ENCODE results near the gene SCD. TPM values are rescaled to one million over a fixed set of nuclear protein-coding genes. Genes with fewer than 3 reads are reported as not detected.
A peak's percentile ranks its signal among the peaks of the same experiment; 100 is the strongest.

The SCD gene
- total RNA-seq, 1 donor from 2014 or later = 278 TPM

GRCh38 chr10:100342627-100342972 is 4.4 kb upstream of the SCD start:
- H3K27ac Mint-ChIP-seq = peak overlapping the region; percentile 43
- H3K4me3 Mint-ChIP-seq (ENCODE audit: low read depth) = no peak overlapping the region
- no peaks in the 10 kb centered on the region for H3K9me3 Mint-ChIP-seq
- intact Hi-C loops (cut with micrococcal nuclease) = loop anchor here (1.0 to 5.0 kb wide), 3 partner anchors 55 to 167 kb away; partner anchors contain the start of gene BLOC1S2
- DNase-seq (ENCODE audit: low spot score) = no peak
- H3K27me3 Mint-ChIP-seq (ENCODE audit: low read depth) = no peaks in the 10 kb centered on the region
- H3K36me3 Mint-ChIP-seq (ENCODE audit: low read depth) = peaks cover 7% of the 10 kb centered on the region
- peaks cover 33% of the 10 kb centered on the region for H3K4me1 Mint-ChIP-seq (ENCODE audit: low read depth)

DNA sequence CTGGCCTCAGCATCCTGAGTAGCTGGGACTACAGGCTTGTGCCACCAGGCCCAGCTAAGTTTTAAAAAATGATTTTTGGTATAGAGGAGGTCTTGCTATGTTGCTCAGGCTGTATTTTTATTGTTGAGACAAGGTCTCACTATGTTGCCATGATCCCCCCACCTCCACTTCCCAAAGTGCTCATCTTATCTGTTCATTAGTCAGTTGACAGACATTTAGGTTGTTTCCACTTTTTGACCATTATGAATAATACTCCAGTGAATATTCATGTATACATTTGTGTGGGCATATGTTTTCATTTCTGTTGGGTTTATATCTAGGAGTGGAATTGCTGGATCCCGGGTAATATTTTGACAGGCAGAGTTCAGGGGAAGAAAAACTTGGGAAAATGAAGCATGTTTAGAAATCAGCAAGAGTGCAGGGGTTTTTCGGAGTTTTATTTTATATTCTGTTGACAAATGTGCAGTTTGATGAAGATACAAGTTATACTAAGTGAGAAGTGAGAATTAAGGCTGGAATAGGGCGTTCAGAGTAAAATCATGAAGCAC is 2.7 kb upstream of the SCD start:
- Mint-ChIP-seq H3K27ac (peak overlapping the region; percentile 38), H3K36me3 (ENCODE audit: low read depth) (peaks cover 24% of the 10 kb centered on the region), H3K4me3 (ENCODE audit: low read depth) (peak overlapping the region; percentile 34), H3K4me1 (ENCODE audit: low read depth) (peaks cover 34% of the 10 kb centered on the region), H3K9me3 (no peaks in the 10 kb centered on the region), H3K27me3 (ENCODE audit: low read depth) (no peaks in the 10 kb centered on the region)
- no peak for DNase-seq (ENCODE audit: low spot score)
- intact Hi-C loops (cut with micrococcal nuclease) = loop anchor here (5.0 kb wide), 1 partner anchor 57 kb away; the partner anchor contains the start of gene BLOC1S2

GRCh38 chr10:100345570-100346330 is 1.3 kb upstream of the SCD start:
- intact Hi-C loops (cut with micrococcal nuclease) = loop anchor here (1.0 to 5.0 kb wide), 3 partner anchors 28 to 163 kb away; no protein-coding TSS in a partner anchor
- Mint-ChIP-seq H3K4me1 (ENCODE audit: low read depth) (peaks cover 45% of the 10 kb centered on the region), H3K27me3 (ENCODE audit: low read depth) (no peaks in the 10 kb centered on the region), H3K4me3 (ENCODE audit: low read depth) (peak overlapping the region; percentile 100), H3K36me3 (ENCODE audit: low read depth) (peaks cover 38% of the 10 kb centered on the region), H3K27ac (peak overlapping the region; percentile 90), H3K9me3 (no peaks in the 10 kb centered on the region)
- no peak for DNase-seq (ENCODE audit: low spot score)

GRCh38 chr10:100346351-100346764 is 675 bp upstream of the SCD start:
- Mint-ChIP-seq H3K9me3 (no peaks in the 10 kb centered on the region), H3K4me1 (ENCODE audit: low read depth) (peaks cover 51% of the 10 kb centered on the region), H3K27ac (peak overlapping the region; percentile 90), H3K27me3 (ENCODE audit: low read depth) (no peaks in the 10 kb centered on the region), H3K36me3 (ENCODE audit: low read depth) (peaks cover 44% of the 10 kb centered on the region), H3K4me3 (ENCODE audit: low read depth) (peak overlapping the region; percentile 100)
- peak; percentile 69 for DNase-seq (ENCODE audit: low spot score)
- intact Hi-C loops (cut with micrococcal nuclease) = loop anchor here (1.0 to 5.0 kb wide), 3 partner anchors 27 to 162 kb away; no protein-coding TSS in a partner anchor

GRCh38 chr10:100347568-100348195 is 649 bp downstream of the SCD start:
- Mint-ChIP-seq H3K36me3 (ENCODE audit: low read depth) (peaks cover 58% of the 10 kb centered on the region), H3K27me3 (ENCODE audit: low read depth) (no peaks in the 10 kb centered on the region), H3K27ac (peak overlapping the region; percentile 92), H3K9me3 (no peaks in the 10 kb centered on the region), H3K4me3 (ENCODE audit: low read depth) (peak overlapping the region; percentile 100), H3K4me1 (ENCODE audit: low read depth) (peaks cover 61% of the 10 kb centered on the region)
- DNase-seq (ENCODE audit: low spot score) = no peak
- intact Hi-C loops (cut with micrococcal nuclease) = loop anchor here (2.0 to 5.0 kb wide), 2 partner anchors 45 to 161 kb away; no protein-coding TSS in a partner anchor

DNA sequence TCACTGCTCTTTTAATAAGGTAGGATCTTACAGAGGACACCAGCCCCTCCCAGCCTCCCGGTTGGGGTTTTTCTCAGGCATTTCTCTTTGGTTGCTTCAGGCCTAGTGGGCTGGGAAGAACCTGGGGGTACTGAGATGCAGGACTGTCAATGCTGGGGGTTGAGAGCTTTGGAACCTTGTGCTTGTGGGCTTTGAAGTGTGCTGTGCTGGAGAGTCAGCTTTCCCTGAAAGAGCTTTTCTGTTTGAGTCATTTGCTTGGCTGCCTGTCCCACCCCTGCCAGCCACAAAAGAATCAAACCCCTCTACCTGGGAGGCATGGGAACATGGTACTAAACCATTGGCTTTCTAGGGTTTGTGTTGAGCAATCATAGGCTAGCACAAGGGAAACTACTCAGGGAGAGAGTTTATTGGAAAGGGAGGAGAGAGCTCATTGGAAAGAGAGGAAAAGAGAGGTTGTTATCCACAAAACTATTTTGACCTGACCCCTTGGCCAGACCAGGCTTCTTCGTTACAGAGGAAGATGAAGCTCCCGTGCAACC is 1.4 kb downstream of the SCD start:
- no peak for DNase-seq (ENCODE audit: low spot score)
- Mint-ChIP-seq H3K4me3 (ENCODE audit: low read depth) (peak overlapping the region; percentile 100), H3K4me1 (ENCODE audit: low read depth) (peaks cover 64% of the 10 kb centered on the region), H3K36me3 (ENCODE audit: low read depth) (peaks cover 66% of the 10 kb centered on the region), H3K9me3 (no peaks in the 10 kb centered on the region), H3K27ac (peak overlapping the region; percentile 92), H3K27me3 (ENCODE audit: low read depth) (no peaks in the 10 kb centered on the region)
- intact Hi-C loops (cut with micrococcal nuclease) = loop anchor here (5.0 kb wide), 1 partner anchor 44 kb away; no protein-coding TSS in a partner anchor

DNA sequence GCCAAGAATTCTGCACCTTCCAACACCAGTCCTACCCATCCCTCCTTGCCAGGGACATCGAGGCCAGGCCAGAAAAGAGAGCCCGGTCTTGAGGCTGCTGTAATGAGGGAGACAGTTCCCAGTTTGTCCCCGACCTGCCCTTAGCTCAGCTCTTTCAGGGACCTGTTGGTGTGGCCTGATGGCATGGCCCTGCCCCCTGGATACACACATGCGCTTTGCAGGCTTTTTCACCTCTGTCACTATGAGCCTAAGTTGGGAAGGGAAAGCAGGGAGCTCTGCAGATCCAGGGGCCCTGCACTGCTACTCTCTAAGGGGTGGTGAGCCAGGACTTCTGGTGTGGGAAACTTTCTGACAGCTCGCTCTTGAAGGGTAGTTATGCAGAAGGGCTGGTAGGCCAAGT is 2.1 kb downstream of the SCD start:
- H3K4me1 Mint-ChIP-seq (ENCODE audit: low read depth) = peaks cover 67% of the 10 kb centered on the region
- no peak for DNase-seq (ENCODE audit: low spot score)
- H3K9me3 Mint-ChIP-seq = no peaks in the 10 kb centered on the region

DNA sequence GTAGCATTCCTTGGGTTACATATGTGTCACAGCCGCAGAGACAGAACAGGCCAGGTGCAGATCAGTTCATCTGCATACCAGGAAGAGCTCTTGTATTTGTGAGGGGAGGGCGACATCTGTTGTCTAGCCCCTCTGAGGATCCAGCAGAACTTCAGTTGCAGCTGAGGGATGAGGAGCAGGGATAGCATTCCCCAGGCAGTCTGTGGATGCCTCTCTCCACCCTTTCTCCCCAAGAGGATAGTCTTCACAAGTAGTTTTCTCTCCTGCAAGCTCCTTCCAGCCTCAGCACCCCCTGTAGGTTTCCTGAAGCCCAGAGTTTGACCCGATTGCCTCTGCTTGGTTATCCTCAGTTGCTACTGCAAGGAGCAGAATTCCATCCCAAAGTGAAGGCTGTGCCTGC is 2.6 kb downstream of the SCD start:
- Mint-ChIP-seq H3K9me3 (no peaks in the 10 kb centered on the region), H3K4me1 (ENCODE audit: low read depth) (peaks cover 67% of the 10 kb centered on the region), H3K4me3 (ENCODE audit: low read depth) (peak overlapping the region; percentile 100), H3K36me3 (ENCODE audit: low read depth) (peaks cover 78% of the 10 kb centered on the region), H3K27me3 (ENCODE audit: low read depth) (no peaks in the 10 kb centered on the region), H3K27ac (peak overlapping the region; percentile 56)
- no peak for DNase-seq (ENCODE audit: low spot score)
- intact Hi-C loops (cut with micrococcal nuclease) = loop anchor here (5.0 kb wide), 1 partner anchor 43 kb away; no protein-coding TSS in a partner anchor

More for the DNA sequence above, 2.1 kb downstream of the SCD start:
- Mint-ChIP-seq H3K27me3 (ENCODE audit: low read depth) (no peaks in the 10 kb centered on the region), H3K4me3 (ENCODE audit: low read depth) (peak overlapping the region; percentile 100), H3K27ac (peak overlapping the region; percentile 56), H3K36me3 (ENCODE audit: low read depth) (peaks cover 72% of the 10 kb centered on the region)
- intact Hi-C loops (cut with micrococcal nuclease) = loop anchor here (5.0 kb wide), 1 partner anchor 43 kb away; no protein-coding TSS in a partner anchor

GRCh38 chr10:100350914-100351485 is 4.0 kb downstream of the SCD start:
- Mint-ChIP-seq H3K27ac (peak overlapping the region; percentile 70), H3K4me3 (ENCODE audit: low read depth) (peak overlapping the region; percentile 100), H3K9me3 (no peaks in the 10 kb centered on the region), H3K4me1 (ENCODE audit: low read depth) (peaks cover 72% of the 10 kb centered on the region), H3K36me3 (ENCODE audit: low read depth) (peaks cover 87% of the 10 kb centered on the region), H3K27me3 (ENCODE audit: low read depth) (no peaks in the 10 kb centered on the region)
- intact Hi-C loops (cut with micrococcal nuclease) = no loop called here
- no peak for DNase-seq (ENCODE audit: low spot score)

- intact Hi-C loops (cut with micrococcal nuclease) = no loop called here
- no peak for DNase-seq (ENCODE audit: low spot score)
- Mint-ChIP-seq H3K27me3 (ENCODE audit: low read depth) (no peaks in the 10 kb centered on the region), H3K4me1 (ENCODE audit: low read depth) (peaks cover 73% of the 10 kb centered on the region), H3K27ac (no peak overlapping the region), H3K36me3 (ENCODE audit: low read depth) (peaks cover 93% of the 10 kb centered on the region), H3K9me3 (no peaks in the 10 kb centered on the region), H3K4me3 (ENCODE audit: low read depth) (no peak overlapping the region)
These were observed 6.9 kb downstream of the SCD start for GRCh38 chr10:100353770-100354485.

DNA sequence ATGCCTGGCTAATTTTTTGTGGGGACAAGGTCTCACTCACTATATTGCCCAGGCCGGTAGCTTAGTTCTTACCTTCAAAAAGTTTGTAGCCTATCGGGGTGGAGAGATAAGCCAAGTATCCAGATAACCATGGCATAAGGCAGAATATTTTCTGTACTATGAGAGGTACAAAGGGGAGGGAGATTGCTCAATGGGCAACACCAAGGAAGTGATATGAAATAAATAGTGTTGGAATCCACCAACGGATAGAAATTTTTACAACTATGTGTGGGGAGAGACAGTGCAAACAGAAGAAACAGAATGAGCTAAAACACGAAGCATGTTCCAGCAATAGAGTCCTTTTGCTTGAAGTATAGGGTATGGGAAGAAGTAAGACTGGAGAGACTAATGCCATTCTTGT is 8.1 kb downstream of the SCD start:
- Mint-ChIP-seq H3K4me3 (ENCODE audit: low read depth) (no peak overlapping the region), H3K4me1 (ENCODE audit: low read depth) (peaks cover 69% of the 10 kb centered on the region), H3K36me3 (ENCODE audit: low read depth) (peaks cover 93% of the 10 kb centered on the region), H3K27ac (peak overlapping the region; percentile 44), H3K9me3 (no peaks in the 10 kb centered on the region), H3K27me3 (ENCODE audit: low read depth) (no peaks in the 10 kb centered on the region)
- DNase-seq (ENCODE audit: low spot score) = no peak
- intact Hi-C loops (cut with micrococcal nuclease) = no loop called here

Data from activated T-helper 2 cell treated with anti-CD3 and anti-CD28 coated beads, Interferon-gamma antibody, Interleukin-2, Interleukin-4, amounts not matched to agents 10 μg/mL and 5 μg/mL and 100 μg/mL, durations not matched to agents 14 hours and 24 hours and 36 hours (primary cell).